GM19397 (cell line): Measurements from ENCODE around the gene PDE7B.

Source experiments
- ATAC-seq: cut with Tn5 transposase; IDR thresholded peaks from one replicate; pipeline ENCODE4 v1.9.1; 2021; ENCODE audit warnings: mild to moderate bottlenecking, moderate library complexity; ENCODE audit not compliant: unreplicated experiment

The PDE7B gene

GRCh38 chr6:135983093-135983492, 131.6 kb downstream of the PDE7B start:
- ATAC-seq = no peak

GRCh38 chr6:135983718-135984343, 132.3 kb downstream of the PDE7B start:
- no peak for ATAC-seq

- no peak for ATAC-seq
These were observed 134.0 kb downstream of the PDE7B start for GRCh38 chr6:135985471-135985870.

- no peak for ATAC-seq
These were observed 135.7 kb downstream of the PDE7B start for GRCh38 chr6:135987226-135987625.

- no peak for ATAC-seq
These were observed 138.9 kb downstream of the PDE7B start for GRCh38 chr6:135990439-135990838.

GRCh38 chr6:135990855-135991464, 139.5 kb downstream of the PDE7B start:
- ATAC-seq = no peak

GRCh38 chr6:135992739-135993138, 141.2 kb downstream of the PDE7B start:
- ATAC-seq = no peak

- no peak for ATAC-seq
These were observed 141.9 kb downstream of the PDE7B start for GRCh38 chr6:135993361-135993760.

- no peak for ATAC-seq
These were observed 143.5 kb downstream of the PDE7B start for GRCh38 chr6:135994857-135995544.

- no peak for ATAC-seq
These were observed 144.0 kb downstream of the PDE7B start for GRCh38 chr6:135995545-135995898.

- no peak for ATAC-seq
These were observed 145.2 kb downstream of the PDE7B start for GRCh38 chr6:135996668-135997067.

GRCh38 chr6:135999393-135999792, 147.9 kb downstream of the PDE7B start:
- ATAC-seq = no peak

- ATAC-seq = no peak
These were observed 155.8 kb downstream of the PDE7B start for GRCh38 chr6:136007345-136007744.

GRCh38 chr6:136011475-136011874, 160.0 kb downstream of the PDE7B start:
- ATAC-seq = no peak

GRCh38 chr6:136012198-136012887, 160.8 kb downstream of the PDE7B start:
- ATAC-seq = no peak

GRCh38 chr6:136012943-136013342, 161.4 kb downstream of the PDE7B start:
- ATAC-seq = no peak

- ATAC-seq = no peak
These were observed 163.2 kb downstream of the PDE7B start for GRCh38 chr6:136014454-136015437.

- no peak for ATAC-seq
These were observed 164.0 kb downstream of the PDE7B start for GRCh38 chr6:136015531-136015930.

- ATAC-seq = no peak
These were observed 165.0 kb downstream of the PDE7B start for GRCh38 chr6:136016228-136017225.
